KBM-7 (cell line): ENCODE results near the gene FABP7.

Experiments used
- DNase-seq: peaks from one replicate; pipeline ENCODE4 v3.0.0-alpha.2; 2015
- in situ Hi-C: fragments of 300-500 bp; cut with MboI; formaldehyde crosslinking; loops from 2 replicates; pipeline ENCODE4 v1.14.3; 2020; ENCODE audit warnings: low sequenced_read_pairs, low pct_unique_long_range_greater_than_20kb, mixed read lengths

The FABP7 gene

DNA sequence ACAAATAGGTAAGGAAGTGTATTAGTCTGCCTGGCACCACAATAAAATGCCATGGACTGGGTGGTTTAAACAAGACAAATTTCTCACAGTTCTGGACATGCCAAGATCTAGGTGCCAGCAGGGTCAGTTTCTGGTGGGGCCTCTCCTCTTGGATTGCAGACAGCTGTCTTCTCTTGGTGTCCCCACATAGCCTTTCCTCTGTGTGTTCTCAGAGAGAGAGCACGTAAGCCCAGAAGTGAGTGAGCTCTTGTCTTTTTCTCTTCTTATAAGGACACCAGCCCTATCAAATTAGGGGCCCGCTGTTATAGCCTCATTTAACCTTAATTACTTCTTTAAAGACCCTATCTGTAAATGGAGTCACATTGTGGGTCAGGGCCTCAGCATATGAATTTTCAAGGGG lies 37.8 kb downstream of the FABP7 start:
- no peak for DNase-seq
- in situ Hi-C loops: no loop called here

DNA sequence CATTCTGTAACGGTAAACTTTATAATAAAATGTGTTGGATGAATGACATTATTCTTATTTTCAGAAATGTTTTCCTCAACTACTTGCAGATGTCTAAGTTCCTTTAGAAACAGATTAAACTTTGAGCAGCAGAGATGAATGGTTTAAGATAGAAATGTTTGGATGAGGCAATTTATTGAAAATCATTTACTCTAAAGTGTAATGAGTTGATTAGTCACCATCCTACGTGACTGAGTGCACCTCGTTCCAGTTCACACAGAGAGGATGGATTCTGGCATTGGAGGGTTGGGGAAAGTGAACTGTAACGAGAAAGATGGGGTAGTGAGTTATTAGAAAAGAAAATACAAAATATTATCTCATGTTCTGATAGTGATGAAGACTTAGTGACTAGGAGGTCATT lies 38.2 kb downstream of the FABP7 start:
- no peak for DNase-seq
- in situ Hi-C loops: no loop called here

DNA sequence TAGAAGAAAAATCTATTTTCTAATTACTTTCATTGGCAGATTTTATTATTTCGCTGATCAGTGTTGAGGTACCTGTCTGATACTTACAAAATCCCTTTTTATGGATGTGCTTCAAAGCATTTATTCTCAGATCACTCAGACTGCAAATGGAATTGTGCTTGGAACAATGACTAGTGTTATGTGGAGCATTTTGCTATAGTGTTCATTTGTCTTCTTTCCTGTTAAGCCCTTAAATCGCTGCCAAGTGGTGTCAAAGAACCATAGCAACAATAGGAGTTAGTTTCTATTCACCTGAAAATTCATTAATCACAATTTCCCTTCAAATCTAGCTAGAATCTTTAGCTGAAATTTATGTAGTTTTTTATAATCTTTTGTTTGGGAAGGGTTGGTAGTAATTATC lies 39.4 kb downstream of the FABP7 start:
- in situ Hi-C loops: no loop called here

DNA sequence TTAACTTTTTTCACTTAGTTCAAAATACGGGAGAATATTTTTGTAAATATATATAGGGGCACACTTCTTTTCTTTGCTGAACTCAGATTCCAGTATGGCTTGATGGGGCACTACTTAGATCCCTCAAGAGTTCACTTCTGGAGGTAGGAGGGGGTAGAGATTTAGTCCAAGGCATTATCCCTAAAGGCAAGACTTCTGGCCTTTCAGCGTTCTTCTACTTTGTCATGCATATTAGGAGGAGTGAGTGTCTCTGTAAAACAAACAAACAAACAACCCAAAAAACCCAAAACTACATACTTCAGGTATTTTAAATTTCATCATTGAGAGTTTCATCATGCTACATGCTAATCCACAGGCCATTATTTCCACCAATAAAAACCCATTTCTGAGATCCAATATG lies 41.6 kb downstream of the FABP7 start:
- in situ Hi-C loops: no loop called here
- DNase-seq: no peak

More for the DNA sequence above, 39.4 kb downstream of the FABP7 start:
- DNase-seq: no peak

DNA sequence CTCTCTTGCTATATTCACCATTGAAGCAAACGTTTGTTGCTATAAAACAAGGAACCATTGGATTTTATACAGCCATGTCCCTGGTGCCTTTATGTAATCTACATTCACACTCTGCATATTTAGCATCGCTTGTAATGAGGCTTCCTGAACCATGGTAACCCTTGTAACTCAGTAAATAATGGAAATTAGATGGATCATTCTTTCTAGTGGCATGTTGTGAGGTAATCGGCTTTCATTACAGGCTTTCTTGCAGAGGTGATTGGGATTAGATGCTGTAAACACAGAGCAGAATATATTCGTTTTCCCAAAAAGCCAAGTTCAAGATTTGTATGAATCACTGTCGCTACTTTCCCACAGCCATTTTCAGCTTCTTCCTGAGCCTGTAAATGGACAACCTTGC lies 45.6 kb downstream of the FABP7 start:
- DNase-seq: no peak
- in situ Hi-C loops: loop anchor here (25.0 kb wide), 1 partner anchor 88 kb away; no protein-coding TSS in a partner anchor

DNA sequence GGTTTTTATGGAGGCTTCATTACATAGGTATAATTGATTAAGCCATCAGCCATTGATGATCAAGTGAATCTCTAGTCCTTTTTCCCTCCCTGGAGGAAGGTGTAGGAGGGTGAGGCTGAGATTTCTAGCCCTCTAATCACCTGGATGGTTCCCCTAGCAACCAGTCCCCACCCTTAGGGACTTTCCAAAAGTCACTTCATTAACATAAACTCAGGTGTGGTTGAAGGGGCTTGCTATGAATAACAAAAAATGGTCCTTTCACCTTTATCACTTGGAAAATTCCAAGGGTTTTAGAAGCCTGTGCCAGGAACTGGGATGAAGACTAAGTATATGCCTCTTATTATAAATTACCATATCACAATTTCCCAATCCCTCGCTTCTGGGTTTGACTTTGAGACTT lies 49.9 kb downstream of the FABP7 start:
- no peak for DNase-seq
- in situ Hi-C loops: loop anchor here (25.0 kb wide), 1 partner anchor 92 kb away; no protein-coding TSS in a partner anchor

DNA sequence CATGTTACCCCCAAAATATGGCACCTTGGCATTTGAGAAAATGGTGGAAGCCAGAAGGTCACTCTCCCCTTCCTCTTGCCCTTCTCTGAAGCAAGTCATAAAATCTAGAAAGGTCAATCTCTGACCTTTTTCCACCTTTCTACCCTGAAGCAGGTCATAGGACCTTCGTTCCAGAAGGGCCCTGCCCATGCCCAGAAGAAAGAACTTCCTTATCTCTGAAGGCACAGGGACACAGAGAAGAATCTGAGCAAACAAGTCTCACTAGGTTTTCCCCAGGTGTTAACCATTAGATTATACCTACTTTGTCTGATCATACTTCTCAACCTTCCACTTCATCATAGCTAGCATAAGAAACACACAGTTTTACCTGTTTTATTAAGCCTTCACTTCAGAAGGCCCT lies 52.0 kb downstream of the FABP7 start:
- no peak for DNase-seq
- in situ Hi-C loops: loop anchor here (25.0 kb wide), 1 partner anchor 94 kb away; no protein-coding TSS in a partner anchor

DNA sequence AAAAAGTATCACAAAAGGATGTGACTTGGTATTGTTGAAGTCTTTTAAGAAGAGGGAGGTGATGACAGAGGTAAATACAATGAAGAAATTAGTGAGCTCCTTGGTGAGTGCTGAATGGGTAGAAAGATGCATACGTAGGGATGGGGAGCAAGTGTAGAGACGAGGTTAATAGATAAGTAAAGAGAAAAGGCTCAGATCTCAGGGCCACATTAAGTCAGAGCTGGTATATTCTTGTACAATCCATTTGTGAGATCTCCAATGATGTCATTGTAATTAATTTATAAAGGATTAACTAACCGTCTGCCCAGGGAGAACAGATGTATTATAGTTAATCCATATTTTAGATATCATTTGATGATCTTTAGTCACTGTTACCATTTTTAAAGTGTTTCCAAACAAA lies 52.9 kb downstream of the FABP7 start:
- in situ Hi-C loops: loop anchor here (25.0 kb wide), 1 partner anchor 95 kb away; no protein-coding TSS in a partner anchor
- DNase-seq: no peak

DNA sequence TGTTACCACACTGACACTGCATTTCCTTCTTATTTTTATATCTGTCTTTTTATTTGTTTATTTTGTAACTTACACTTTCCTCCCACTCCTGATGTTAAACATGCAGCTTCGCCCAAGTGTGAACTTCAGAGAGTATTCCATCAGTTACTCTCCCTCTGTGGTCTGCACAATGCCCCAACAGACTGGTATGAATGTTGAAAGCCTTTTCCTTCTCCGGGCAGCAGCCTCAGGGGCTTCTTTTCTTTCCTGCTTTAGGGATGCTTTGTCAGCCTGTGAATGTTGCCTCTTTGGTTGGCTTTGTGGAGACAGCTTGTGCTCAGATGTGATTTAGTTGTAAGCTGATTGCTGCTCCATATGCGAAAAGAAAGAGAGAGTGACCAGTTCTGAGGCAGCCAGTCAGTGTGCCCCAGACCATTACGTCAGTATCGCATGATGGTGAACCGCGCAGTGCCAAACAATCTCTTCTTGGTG lies 53.5 kb downstream of the FABP7 start:
- no peak for DNase-seq
- in situ Hi-C loops: loop anchor here (25.0 kb wide), 1 partner anchor 96 kb away; no protein-coding TSS in a partner anchor
